ENCODE data around the gene AGPS.
"Not testable (repeated sequence)": the region's sequence is repeated elsewhere in the genome, so short reads cannot be mapped to it uniquely, and the experiment has no call there.

AGPS gene

DNA sequence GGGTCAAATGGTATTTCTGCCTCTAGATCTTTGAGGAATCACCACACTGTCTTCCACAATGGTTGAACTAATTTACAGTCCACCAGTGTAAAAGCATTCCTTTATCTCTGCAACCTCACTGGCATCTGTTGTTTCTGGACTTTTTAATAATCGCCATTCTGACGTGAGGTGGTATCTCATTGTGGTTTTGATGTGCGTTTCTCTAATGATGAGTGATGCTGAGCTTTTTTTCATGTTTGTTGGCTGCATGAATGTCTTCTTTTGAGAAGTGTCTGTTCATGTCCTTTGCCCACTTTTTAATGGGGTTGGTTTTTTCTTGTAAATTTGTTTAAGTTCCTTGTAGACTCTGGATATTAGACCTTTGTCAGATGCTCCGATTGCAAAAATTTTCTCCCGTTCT lies 32.0 kb downstream of the AGPS start:
- DNase-seq = not testable (repeated sequence)

DNA sequence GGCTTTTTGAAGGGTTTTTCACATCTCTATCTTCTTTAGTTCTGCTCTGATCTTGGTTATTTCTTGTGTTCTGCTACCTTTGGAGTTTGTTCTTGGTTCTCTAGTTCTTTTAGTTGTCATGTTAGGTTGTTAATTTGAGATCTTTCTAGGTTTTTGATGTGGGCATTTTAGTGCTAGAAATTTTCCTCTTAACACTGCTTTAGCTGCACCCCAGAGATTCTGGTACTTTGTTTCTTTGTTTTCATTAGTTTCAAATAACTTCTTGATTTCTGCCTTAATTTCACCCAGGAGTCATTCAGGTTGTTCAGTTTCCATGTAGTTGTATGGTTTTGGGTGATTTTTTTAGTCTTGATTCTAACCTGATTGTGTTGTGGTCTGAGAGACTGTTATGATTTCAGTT lies 34.7 kb downstream of the AGPS start:
- DNase-seq = no peak

DNA sequence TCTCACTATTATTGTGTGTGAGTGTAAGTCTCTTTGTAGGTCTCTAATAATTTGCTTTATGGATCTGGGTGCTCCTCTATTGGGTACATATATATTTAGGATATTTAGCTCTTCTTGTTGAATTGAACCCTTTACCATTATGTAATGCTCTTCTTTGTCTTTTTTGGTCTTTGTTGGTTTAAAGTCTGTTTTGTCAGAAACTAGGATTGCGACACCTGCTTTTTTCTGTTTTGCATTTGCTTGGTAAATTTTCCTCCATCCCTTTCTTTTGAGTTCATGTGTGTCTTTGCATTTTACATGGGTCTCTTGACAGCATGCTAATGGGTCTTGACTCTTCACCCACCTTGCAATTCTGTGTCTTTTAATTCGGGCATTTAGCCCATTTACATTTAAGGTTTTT lies 35.4 kb downstream of the AGPS start:
- not testable (repeated sequence) for DNase-seq

DNA sequence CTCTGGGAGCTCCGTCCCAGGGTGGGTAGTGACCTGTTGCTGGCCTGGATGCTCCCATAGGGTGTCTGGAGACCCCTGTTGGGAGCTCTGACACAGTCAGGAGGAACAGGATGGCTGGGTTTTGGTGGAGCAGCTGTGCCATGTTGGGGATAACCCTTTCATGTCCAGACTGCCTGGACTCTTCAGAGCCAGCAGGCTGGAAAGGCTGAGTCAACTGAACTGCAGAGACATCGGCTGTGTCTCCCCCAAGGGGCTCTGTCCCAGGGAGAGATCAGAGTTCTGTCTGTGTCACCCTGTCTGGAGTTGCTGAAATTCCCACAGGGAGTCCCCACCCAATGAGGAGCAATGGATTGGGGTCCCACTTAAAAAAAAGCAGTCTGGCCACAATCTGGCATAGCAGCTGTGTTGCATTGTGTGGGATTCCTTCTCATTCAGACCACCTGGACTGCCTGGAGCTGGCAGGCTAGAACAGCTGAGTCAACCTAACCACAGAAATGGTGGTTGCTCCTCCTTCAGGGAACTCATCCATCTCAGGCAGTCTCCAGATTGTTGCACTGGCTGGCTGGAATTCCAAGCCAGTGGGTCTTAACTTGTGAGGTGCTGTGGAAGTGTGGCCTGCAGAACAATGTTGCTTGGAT lies 37.2 kb downstream of the AGPS start:
- no peak for DNase-seq

DNA sequence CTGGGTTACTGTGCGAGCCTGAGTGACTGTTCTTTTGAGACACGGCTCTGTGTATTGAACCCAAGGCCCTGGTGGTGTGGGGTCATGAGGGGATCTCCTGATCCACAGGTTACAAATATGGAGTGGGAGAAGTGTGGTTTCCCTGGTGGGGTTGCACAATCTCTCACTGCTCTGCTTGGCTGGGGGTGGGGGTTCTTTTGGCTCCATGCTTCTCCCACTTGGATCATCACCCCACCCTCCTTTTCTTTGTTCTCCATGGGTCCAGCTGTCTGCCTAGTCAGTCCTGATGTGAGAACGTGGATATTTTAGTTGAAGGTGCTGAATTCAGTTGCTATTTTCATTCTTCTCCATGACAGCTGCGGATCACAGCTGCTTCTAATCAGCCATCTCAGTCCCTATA lies 37.8 kb downstream of the AGPS start:
- no peak for DNase-seq

DNA sequence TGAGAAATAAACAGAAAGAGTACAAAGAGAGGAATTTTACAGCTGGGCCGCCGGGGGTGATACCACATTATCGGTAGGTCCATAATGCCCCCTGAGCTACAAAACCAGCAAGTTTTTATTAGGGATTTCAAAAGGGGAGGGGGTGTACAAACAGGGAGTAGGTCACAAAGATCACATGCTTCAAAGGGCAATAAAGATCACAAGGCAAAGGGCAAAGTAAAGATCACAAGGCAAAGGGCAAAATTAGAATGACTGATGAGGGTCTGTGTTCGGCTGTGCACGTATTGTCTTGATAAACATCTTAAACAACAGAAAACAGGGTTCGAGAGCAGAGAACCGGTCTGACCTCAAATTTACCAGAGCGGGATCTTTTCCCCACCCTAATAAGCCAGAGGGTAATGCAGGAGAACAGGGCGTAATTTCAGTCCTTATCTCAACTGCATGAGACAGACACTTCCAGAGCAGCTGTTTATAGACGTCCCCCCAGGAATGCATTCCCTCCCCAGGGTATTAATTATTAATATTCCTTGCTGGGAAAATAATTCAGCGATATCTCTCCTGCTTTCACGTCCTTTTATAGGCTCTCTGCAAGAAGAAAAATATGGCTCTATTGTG lies 38.6 kb downstream of the AGPS start:
- not testable (repeated sequence) for DNase-seq

DNA sequence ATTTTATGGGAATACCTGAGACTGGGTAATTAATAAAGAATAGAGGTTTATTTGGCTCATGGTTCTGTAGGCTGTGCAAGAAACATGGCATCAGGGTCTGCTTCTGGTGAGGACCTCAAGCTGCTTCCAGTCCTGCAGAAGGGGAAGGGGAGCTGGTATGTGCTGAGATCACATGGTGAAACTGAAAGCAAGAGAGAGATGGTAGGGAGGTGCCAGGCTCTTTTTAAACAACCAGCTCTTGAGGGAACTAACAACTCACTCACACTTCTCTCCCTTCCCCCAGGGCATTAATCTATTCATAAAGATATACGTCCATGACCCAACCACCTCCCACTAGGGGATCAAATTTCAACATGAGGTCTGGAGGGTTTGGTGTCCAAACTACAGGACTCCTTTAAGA lies 40.1 kb downstream of the AGPS start:
- DNase-seq = no peak

DNA sequence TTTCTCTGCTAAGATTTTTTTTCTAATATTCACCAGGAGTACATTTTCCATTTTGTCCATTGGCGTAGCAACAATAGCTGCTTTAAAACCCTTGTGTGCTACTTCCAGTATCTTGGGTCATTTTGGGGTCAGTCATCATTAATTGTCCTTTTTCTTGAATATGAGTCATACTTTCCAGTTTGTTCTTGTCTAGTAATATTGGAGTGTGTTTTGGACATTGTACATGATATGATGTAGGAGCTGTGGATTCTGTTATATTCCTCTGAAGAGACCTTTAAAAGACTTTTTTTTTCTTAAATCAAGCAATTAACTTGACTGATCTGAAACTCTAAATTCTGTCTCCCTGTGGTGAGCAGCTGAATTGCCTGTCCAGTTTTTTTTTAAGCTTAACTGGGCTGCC lies 40.8 kb downstream of the AGPS start:
- DNase-seq = no peak

DNA sequence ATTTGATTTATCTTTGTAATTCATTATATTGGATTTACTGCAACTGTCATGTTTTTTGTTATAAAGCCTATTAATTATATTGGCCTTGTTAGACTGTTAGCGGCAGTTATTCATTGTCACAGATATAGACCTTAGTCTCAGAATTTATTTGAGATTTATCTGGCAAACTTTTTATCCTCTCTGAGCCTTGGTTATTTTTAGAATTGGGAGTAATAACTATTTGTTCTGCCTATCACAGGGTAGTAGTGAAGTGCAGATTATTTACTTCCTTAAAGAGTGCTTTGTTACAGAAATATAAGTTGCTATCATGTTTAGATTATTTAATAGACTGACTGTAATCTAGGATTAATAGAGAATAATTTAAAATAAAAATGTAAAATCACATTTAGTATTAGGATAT lies 41.9 kb downstream of the AGPS start:
- DNase-seq = no peak

DNA sequence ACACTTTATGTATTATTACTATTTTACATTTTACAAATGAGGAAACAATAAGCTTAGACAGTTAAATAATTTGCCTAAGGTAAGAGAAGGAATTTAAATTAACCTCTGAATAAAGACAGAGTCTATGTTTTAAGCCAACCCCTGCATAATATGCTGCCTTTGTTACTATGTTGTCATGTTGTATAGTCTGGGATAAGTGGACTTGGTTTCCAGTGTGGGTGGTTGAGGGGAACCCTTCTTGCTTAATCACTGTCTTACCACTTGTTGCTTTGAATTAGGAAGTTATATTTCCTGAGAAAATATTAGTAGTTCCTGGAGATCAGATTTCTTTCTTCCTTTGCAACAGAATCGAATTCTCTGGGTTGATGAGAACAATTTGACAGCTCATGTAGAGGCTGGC lies 52.6 kb downstream of the AGPS start:
- no peak for DNase-seq

DNA sequence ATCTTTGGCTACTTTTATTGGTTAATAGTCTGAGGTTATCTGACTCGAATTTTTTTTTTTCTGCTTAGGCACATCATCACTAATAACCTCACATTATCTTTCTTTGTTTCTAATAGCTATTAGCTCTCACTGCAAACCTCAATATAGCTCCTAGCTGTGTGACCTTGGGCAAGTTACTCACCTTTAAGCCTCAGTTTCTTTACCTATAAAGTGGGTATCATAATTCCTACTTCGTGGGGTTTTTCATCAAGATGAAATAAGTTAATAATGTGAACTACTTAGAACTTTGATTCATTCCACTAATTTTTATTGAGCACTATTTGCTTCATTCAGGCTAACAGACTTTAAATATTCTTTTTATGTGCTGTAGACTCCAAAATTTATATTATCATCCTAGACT lies 55.5 kb downstream of the AGPS start:
- DNase-seq = no peak

DNA sequence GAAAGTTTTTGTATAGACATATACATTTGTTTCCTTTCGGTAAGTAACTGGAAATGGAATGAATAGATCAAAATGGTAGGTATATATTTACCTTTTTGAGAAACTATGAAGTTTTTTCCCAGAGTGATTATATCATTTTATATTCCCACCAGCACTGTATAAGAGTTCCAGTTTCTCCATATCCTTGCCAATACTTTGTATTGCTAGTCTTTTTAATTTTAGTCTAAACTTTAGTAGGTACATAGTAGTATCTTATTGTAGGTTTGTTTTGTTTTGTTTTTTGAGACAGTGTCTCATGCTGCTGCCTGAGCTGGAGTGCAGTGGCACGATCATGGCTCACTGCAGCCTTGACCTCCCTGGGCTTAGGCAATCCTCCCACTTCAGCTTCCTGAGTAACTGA lies 56.6 kb downstream of the AGPS start:
- no peak for DNase-seq

DNA sequence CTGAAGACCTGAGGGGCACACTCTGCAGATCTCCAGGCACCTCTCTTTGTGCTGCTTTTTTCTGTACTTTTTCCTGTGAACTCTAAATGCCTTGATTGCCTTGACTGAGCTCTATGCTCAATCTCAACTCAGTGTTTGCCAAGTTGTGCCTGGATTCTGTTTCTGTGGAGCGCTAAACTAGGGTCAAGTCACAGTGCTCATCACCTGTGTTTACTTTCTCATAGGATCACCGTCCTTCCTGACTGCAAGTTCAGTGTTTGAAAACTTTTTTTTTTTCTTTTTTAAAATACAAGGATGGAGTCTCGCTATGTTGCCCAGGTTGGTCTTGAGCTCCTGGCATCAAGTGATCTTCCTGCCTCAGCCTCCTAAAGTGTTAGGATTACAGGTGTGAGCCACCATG lies 62.6 kb downstream of the AGPS start:
- DNase-seq = no peak

DNA sequence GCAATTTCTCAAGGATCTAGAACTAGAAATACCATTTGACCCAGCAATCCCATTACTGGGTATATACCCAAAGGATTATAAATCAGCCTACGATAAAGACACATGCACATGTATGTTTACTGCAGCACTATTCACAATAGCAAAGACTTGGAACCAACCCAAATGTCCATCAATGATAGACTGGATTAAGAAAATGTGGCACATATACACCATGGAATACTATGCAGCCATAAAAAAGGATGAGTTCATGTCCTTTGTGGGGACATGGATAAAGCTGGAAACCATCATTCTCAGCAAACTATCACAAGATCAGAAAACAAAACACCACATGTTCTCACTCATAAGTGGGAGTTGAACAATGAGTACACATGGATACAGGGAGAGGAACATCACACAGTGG lies 67.2 kb downstream of the AGPS start:
- not testable (repeated sequence) for DNase-seq

DNA sequence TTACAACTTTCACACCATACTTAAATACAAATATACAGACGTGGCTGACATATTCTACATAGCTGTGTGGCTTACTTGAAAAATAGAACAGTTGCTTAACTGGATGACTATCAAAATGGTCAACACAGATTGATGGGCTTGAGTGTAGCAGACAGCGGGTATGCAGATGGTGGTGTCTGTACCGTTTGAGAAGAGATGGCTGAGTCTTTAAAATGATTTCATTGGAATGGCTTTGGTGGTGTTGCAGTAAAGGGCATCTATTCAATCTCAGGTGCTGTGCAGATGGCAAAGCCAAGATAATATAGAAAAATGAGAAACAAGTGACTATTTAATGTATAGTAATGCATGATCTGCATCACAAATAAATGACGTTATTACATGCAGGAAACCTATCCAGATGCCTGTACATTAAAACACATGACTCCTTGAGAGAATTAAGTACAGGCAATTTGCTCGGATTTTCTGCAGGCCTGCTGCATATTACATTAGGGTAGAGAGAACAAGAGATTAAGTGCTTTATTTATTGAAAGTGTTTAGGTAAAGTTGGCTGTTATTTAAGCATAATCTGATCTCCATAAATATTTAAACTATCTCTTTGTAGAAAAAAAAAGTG lies 68.5 kb downstream of the AGPS start:
- no peak for DNase-seq

DNA sequence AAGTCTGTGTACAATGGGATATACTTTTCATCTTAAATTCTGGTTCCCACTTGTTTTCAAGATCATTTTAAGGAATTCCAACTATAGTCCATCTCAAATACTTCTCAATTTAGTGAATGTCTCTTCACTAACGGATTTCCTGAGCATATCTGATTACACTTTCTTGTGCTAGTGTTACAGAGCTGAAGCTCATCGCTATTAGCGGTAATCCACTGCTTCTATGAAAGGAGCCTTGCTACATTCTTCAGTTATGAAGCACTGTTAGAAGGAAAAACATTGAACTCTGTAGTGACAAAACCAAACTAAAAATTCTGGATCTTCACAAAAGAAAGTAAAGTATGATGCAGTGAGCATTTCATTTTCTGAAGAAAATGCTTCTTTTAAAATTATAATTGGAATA lies 72.0 kb downstream of the AGPS start:
- DNase-seq = no peak

DNA sequence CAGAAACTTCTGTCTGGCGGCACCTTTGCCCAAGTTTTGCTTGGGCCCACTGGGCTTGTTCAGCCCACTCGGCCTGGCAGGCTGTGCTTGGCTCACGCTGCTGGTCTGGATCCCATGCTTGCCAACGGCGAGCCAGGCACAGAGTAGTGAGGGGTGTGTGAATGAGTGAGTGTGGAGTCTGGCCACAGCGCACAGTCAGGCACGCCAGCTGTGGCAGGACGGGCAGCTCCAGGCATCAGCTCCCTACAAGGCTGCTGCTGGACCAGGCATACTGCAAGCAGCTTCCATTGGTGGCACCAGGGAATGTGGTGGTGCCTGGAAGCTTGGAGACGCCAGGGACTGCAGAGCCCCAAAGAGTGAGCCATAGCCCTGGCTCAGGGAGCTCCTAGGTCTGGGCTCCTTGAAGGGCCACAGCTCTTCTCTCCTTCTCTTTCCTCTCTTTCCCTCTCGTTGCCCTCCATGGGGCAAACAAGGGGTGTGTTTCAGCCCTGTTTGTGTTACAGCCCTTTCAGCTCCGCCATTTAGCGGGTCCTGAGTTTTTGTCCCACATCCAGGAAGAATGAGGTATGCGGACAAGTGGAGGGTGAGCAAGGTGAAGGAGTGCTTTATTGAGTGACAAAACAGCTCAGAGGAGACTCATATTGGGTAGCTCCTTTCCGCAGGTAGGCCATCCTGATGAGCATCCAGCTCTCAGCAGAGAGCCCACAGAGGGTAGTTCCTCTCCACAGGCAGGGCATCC lies 73.0 kb downstream of the AGPS start:
- no peak for DNase-seq

DNA sequence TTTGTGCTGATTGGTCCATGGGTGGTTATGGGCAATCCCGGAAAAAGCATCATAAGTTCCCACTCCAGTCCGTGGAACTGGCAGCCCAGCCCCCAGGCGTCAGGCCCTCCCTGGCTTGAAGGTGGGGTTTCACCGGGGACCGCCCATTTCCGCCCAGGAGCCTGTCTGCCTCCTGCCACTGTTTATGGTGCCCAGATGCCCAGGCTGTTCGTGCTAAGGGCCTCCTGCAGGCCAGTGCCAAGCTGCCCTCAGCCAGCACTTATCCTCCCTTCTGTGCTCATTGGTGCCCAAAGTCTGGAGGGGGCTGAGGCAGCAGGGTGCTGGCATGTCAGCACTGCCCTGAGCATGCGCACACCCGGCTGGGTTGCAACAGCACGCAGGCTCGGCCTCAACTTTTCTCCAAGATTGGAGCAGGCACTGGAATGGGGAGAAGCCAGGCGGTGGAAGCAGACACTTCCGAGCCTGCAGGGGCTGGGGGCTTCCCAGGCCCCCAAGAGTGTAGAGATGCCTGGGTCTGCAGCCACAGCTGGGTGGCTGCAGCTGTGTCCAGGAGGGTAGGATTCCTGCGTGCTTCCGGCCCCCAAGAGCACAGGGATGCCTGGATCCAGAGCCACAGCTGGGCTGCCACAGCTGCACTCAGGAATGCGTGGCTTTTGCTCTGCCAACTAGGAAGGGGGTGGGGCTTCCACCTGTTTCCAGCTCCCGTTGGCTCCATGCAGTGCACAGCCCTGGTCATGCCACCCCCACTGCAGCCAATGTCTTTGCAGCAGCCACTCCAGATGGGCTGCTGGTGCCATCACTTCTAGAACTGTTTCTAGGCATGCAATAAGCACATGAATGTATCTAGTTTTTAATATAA lies 74.0 kb downstream of the AGPS start:
- no peak for DNase-seq

DNA sequence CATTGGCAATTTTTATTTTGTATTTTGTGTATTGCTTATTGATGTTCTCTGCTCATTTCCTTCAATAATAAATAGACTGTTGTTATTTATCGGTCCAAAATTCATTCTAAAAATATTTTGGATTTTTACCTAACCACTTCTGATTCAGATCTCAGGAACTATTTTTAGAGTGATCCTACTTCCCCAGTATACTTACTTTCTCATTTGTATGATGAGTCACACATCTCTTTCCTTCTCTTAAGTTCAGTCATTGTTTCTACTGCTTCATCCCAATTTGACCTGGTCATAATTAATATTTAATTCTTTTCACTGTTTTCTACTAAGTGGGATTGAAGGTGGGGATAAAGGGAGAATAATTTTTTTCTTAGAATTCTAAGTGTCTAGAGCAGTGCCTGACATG lies 75.1 kb downstream of the AGPS start:
- DNase-seq = no peak

DNA sequence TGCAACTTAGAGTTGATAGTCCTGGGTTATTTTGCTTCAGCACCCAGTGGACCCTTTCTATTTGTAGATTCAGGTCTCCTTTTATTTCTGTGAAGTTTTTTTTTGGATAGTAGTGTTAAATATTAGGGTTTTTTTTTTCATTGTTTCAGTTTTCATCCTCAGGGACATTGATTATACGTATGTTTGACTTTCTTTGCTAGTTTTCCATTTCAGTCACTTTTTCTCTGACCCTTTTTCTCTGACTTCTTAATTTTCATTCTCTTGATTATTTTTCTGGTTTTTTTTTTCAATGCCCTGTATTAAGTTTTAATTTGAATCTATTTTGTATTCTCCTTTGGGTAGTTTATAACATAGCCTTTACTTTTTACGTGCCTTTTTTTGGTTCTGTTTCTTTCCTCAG lies 79.4 kb downstream of the AGPS start:
- no peak for DNase-seq

DNA sequence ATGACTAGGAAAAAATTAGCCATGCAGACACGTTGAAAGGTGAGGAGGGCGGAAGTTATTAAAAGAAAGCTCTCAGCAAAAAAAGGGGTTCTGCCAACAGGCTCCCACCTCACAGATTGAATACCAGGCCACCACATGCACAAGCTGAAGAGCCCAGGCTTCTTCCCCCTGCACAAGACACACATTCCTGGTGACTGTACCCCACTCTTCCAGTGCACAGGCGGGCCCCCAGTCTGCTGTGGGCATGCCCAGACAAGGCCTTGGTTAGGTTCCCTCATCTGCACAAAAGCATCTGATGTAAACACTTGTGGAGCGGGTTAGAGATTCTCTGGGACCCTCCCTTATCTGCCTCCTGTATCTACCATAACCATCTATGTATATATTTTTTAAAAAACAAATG lies 81.7 kb downstream of the AGPS start:
- DNase-seq = no peak

DNA sequence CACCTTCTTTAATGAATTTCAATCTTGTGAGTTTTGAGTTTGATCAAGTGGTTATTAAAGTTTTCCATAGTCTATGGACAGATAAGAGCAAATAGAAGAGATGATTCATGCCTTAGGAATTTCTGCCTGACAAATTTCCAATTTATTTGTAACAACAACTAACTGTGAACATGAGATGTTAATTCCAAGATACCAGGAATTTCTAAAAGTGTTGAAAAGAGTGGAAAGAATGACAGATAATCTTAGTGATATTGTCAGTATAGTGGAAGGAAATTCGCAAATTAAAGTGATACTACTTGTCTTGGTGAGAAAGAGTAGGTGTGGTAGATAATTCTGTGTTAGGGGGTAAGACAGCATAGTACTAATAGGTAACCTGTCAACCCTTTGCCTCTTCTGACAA lies 82.4 kb downstream of the AGPS start:
- no peak for DNase-seq

DNA sequence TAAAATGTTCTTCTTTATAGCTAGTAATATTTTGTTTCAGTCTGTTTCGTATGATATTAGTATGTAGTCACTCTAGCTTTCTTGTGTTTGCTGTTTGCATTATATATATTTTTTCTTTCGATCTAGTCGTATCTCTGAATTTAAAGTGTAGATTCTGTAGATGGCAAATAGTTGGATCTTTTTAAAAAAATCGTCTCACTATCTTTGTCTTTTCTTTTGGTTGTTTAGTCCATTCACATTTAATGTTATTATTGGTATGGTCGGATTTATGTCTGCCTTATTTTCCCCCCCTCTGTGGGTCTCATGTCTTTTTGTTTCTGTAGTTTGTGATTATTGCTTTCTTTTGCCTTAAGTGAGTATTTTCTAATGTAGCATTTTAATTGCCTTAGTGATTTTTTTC lies 84.3 kb downstream of the AGPS start:
- no peak for DNase-seq
